ENCODE measurements around the gene TRIO.

Gene TRIO

DNA sequence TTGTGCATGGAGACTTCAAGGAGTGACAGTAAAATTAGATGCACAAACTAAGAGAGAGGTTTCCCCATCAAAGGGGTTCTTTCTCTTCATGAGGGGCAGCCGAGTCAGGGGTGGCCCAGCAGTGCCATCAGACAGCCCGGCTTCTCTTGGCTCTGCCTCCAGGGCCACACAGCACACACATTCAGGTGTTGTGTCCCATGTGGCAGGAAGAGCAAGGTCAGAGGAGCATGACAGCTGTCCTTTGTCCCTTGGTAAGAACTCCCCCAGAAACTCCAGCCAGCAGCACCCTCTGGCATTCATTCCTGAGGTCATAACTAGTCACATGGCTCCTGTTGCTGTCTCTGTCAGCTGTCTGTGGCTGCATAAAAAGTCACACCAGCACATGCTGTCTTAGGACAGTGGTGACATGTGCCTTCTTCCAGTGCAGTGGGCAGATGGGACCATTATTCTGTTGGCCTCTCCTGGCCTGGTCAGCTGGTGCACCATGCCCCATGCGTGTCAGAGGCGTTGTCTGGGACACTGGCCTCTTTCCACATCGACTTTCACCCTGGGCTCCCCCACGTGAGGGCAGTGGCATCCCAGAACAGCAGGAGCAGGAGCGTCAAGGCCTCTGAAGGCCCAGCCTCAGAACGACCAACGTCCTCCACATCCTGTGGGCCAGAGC is 360.0 kb downstream of the TRIO start:
- no peak for FAIRE-seq

GRCh38 chr5:14503681-14504331 is 360.7 kb downstream of the TRIO start:
- no peak for FAIRE-seq

GRCh38 chr5:14504332-14504727 is 361.2 kb downstream of the TRIO start:
- no peak for FAIRE-seq

DNA sequence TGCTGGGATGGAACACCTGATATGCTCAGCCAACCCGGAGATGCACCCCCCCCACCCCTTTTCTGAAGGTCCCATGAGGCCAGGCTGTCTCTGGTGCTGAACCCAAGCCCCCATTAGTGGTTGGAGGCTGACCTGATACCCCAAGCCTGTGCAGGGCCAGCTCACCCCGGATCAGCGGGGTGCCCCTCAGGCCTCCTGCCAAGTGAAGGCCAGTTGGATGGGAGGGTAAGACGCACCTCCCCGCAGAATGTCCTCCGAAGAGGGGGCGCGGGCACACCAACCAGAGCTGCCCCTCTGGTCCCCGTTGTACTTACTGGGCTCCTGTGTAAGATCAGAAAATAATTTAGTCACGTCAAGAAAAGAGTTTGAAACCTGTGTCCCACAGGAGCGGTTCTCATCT is 361.7 kb downstream of the TRIO start:
- no peak for FAIRE-seq

GRCh38 chr5:14505310-14506139 is 362.4 kb downstream of the TRIO start:
- FAIRE-seq = no peak

GRCh38 chr5:14506140-14506538 is 363.0 kb downstream of the TRIO start:
- no peak for FAIRE-seq

DNA sequence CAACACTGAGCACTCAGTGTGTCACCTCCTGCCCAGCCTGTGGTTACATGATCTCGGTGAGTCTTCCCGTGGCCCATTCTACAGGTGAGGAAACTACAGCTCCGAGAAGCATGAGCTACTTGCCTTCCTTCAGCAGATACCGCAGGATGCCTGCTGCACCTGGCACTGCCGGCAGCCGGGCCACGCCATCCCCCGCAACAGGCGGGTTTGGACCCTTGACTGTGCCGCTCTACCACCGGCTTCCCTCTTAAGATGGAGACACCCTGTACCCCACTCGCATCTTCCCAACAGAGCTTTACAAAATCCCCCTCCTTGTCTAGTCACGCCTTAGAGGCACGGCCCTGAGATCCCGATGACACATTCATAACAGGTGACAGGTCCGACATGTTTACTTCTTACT is 363.5 kb downstream of the TRIO start:
- no peak for FAIRE-seq

DNA sequence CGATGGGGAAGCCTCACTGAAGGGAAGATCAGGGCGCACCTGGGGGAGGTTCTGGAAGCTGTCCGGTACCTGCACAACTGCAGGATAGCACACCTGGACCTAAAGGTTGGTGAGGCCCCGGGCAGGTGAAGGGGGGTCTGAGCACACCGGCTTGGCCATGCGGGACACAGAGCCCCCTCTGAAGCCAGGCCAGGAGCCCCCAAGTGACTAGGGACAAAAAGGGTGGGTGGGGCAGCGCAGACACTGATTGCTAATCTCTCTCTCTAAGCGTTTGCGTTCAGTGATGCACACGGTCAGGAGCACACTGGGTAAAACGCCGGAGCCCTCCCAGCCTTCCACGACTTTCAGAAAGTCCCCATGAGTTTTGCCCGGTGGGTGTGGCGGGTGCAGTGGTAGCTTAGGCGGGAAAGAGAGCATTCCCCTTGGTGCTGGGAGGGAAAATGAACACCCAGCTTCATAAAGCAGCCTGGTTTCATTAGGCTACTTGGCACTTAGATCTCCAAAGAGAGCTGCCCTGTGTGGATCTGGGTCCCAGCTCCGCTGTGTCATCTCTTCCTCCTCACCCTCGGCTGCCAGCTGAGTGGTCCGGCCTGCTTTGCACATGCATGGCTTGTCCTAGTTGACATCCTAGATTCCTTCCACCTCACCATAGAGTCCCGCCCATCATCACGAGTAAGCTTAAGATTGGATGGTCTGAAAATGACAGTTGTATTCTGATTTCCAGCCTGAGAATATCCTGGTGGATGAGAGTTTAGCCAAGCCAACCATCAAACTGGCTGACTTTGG is 364.2 kb downstream of the TRIO start:
- FAIRE-seq = no peak

DNA sequence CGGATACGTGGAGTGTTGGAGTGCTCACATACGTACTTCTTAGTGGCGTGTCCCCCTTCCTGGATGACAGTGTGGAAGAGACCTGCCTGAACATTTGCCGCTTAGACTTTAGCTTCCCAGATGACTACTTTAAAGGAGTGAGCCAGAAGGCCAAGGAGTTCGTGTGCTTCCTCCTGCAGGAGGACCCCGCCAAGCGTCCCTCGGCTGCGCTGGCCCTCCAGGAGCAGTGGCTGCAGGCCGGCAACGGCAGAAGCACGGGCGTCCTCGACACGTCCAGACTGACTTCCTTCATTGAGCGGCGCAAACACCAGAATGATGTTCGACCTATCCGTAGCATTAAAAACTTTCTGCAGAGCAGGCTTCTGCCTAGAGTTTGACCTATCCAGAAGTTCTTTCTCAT is 364.9 kb downstream of the TRIO start:
- FAIRE-seq = no peak

DNA sequence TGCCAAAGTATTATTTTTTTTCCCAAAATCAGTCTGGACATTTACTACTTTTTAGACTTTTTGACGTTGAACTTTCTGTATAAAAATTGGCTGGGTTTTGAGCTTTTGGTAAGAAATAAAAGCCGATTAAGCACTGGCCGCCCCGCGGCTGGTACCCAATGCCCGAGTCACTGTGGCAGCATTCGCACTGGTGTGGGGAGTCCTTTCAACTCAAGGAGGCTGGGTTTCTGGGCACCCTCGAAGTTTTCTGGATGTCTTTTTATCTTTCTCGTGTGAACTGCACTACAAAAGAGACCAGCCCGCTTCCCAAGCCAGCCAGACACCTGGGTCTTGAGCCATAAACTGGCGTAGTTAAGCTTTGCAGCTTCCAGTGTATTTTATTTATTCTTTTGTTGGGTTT is 366.4 kb downstream of the TRIO start:
- no peak for FAIRE-seq

GRCh38 chr5:14510156-14510734 is 367.1 kb downstream of the TRIO start:
- no peak for FAIRE-seq

- FAIRE-seq = no peak
Observed at GRCh38 chr5:14510880-14511279, 367.7 kb downstream of the TRIO start.

DNA sequence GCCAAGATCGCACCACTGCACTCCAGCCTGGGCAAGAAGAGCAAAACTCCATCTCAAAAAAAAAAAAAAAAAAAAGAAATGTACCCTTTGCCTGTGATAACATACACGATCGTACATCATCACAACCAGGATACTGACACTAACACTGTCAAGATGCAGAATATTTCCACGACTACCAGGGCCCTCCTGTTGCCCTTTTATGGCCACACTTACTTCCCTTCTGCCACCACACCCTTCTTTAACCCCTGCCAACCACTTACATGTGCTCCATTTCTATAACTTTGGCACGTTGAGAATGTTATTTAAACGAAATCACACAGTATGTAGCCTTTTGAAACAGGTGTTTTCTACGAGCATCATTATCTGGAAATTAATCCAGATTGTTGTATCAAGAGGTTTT is 369.4 kb downstream of the TRIO start:
- FAIRE-seq = no peak

DNA sequence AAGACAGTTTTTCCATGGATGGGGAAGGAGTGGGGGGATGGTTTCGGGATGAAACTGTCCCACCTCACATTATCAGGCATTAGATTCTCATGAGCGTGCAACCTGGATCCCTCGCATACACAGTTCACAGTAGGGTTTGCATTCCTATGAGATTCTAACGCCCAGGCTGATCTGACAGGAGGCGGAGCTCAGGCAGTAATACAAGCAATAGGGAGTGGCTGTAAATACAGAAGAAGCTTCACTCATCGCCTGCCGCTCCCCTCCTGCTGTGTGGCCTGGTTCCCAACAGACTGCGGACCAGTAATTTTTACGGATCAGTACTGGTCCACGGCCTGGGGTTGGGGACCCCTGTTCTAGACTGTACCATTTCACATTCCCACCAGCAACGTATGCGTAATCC is 370.1 kb downstream of the TRIO start:
- no peak for FAIRE-seq

DNA sequence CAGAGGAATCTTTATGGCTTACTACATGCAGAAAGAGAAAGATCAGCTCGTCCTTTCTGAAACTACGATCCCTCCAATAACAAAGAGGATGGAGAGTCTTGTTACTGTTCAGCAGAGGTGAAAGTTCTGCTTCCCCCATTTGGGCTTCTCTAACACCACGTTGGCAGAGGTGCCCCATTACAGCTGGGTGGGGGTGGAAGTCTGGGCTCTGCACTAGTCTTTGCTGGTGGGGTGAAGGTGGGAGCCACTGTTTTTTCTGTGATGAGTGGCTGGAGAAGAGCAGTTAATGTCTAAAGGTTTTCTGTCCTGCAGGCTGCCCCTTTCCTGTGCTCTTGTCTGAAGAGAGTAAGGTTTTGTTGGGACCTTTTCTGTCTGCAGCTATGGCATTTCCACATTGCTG is 373.8 kb downstream of the TRIO start:
- no peak for FAIRE-seq

- no peak for FAIRE-seq
Observed at GRCh38 chr5:14518638-14519037, 375.5 kb downstream of the TRIO start.

GRCh38 chr5:14521748-14522147 is 378.6 kb downstream of the TRIO start:
- FAIRE-seq = no peak

DNA sequence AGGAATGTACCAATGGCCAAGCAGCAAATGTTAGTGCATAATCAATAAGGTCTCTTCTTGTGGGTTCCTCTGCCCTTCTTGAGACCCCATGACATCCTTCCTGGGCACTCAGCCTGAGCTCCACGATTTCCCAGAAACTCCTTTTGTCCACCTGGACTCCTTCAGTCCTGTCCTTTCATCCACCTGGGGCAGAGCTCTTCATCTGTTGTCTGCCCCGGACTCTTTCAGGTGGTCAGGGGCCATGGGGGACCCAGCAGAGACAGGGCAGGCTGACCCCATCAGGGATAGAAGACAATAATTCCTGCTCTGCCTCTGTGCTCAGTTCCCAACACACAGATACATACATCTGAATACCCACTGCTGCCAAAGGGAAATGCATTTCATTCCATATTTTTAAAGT is 379.6 kb downstream of the TRIO start:
- FAIRE-seq = no peak

GRCh38 chr5:14523243-14524034 is 380.3 kb downstream of the TRIO start:
- FAIRE-seq = no peak

- no peak for FAIRE-seq
Observed at GRCh38 chr5:14525397-14525796, 382.3 kb downstream of the TRIO start.

- no peak for FAIRE-seq
Observed at GRCh38 chr5:14526493-14526892, 383.4 kb downstream of the TRIO start.

GRCh38 chr5:14528115-14528514 is 385.0 kb downstream of the TRIO start:
- no peak for FAIRE-seq

All from A204.1 (cell line).